Tibial nerve (tissue), 4 donors: ENCODE measurements around the gene SHOC1.
A peak's percentile ranks its signal among the peaks of the same experiment; 100 is the strongest.

ENCODE experiments used
- EP300 ChIP-seq, 2 donors: sonication (generic); formaldehyde crosslinking; IDR thresholded peaks; one replicate each; pipeline ENCODE4 v1.6.1; 2017; ENCODE audit warnings: antibody characterized with exemption in 2 of 2, mild to moderate bottlenecking in 1 of 2
- POLR2A ChIP-seq, 2 donors: fragments of 450-650 bp; IDR thresholded peaks; one replicate each; pipeline ENCODE4 v1.6.1; 2017; ENCODE audit warnings: antibody characterized with exemption in 2 of 2, mild to moderate bottlenecking in 2 of 2, moderate library complexity in 2 of 2
- TF ChIP-seq, protein P1 (sequence below), 5 experiments: fragments of 200-600 bp in 3 of 5; fragments of 450-650 bp in 2 of 5; sonication (generic) in 3 of 5; IDR thresholded peaks; one replicate each; pipeline ENCODE4 v1.5.1; 2016 to 2019; ENCODE audit warnings: antibody characterized with exemption in 5 of 5, mild to moderate bottlenecking in 3 of 5, moderate library complexity in 2 of 5

DNA sequence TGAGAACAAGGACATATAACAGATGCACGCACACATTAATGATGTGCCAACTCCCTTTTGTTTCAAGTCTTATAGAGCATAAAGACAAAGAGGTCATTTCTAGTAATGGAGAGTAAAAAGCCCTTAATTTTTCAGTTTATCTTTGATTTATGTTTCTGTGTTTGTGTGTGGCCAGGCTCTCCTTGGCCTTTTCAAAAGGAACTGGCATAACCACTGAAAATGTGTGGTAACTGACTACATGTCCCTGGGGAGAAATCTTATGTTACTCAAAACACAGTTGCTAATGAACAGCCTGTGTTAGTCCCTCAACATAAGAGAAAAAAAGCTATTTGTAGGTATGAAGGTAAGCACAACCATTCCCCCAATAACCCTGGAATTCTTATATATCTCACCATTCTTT is 47.6 kb upstream of the SHOC1 start:
- TF ChIP-seq, protein P1, sequence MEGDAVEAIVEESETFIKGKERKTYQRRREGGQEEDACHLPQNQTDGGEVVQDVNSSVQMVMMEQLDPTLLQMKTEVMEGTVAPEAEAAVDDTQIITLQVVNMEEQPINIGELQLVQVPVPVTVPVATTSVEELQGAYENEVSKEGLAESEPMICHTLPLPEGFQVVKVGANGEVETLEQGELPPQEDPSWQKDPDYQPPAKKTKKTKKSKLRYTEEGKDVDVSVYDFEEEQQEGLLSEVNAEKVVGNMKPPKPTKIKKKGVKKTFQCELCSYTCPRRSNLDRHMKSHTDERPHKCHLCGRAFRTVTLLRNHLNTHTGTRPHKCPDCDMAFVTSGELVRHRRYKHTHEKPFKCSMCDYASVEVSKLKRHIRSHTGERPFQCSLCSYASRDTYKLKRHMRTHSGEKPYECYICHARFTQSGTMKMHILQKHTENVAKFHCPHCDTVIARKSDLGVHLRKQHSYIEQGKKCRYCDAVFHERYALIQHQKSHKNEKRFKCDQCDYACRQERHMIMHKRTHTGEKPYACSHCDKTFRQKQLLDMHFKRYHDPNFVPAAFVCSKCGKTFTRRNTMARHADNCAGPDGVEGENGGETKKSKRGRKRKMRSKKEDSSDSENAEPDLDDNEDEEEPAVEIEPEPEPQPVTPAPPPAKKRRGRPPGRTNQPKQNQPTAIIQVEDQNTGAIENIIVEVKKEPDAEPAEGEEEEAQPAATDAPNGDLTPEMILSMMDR (IDR thresholded peaks at IDR 0.05) = no peak
- TF ChIP-seq POLR2A (IDR thresholded peaks at IDR 0.05) = no peak
- peak in 1 of 2 donors; percentile 21 for TF ChIP-seq EP300 (IDR thresholded peaks at IDR 0.05)
